ENCODE data around the gene AOAH. TPM values are rescaled to one million over a fixed set of nuclear protein-coding genes. Genes with fewer than 3 reads are reported as not detected.
A peak's percentile ranks its signal among the peaks of the same experiment; 100 is the strongest.
"Not testable (repeated sequence)": the region's sequence is repeated elsewhere in the genome, so short reads cannot be mapped to it uniquely, and the experiment has no call there.

Gene AOAH
- total and polyA plus RNA-seq, 8 donors = 1.6 to 35.8 (median 4.3) TPM; not detected in 1

- no peaks in the 10 kb centered on the region for H3K9me3 ChIP-seq
- TF ChIP-seq CTCF (IDR thresholded peaks at IDR 0.05) = no peak
- TF ChIP-seq POLR2AphosphoS5 (IDR thresholded peaks at IDR 0.05) = no peak
- TF ChIP-seq EP300 (IDR thresholded peaks at IDR 0.05) = no peak
- TF ChIP-seq POLR2A (IDR thresholded peaks at IDR 0.05) = no peak
- H3K27ac ChIP-seq = no peak overlapping the region
- H3K36me3 ChIP-seq = no peaks in the 10 kb centered on the region
- 86 to 94% (median 90%) methylated on average over 6 of the region's 6 CpGs for whole genome bisulfite sequencing, 5 donors
- no peaks in the 10 kb centered on the region for H3K27me3 ChIP-seq
- no peaks in the 10 kb centered on the region for H3K4me1 ChIP-seq
- no peak overlapping the region for H3K4me3 ChIP-seq
- no peak for DNase-seq
- intact Hi-C loops (cut with DNase I; ENCODE audit: low total_unique reads) = loop anchor here (10.0 kb wide), 1 partner anchor 178 kb away; no protein-coding TSS in a partner anchor
Observed at GRCh38 chr7:36496576-36496975, 227.7 kb downstream of the AOAH start.

- no peak for DNase-seq
- TF ChIP-seq POLR2AphosphoS5 (IDR thresholded peaks at IDR 0.05) (no peak), CTCF (IDR thresholded peaks at IDR 0.05) (no peak), EP300 (IDR thresholded peaks at IDR 0.05) (no peak), POLR2A (IDR thresholded peaks at IDR 0.05) (no peak)
- no peaks in the 10 kb centered on the region for H3K4me1 ChIP-seq
- no peak overlapping the region for H3K27ac ChIP-seq
- intact Hi-C loops (cut with DNase I; ENCODE audit: low total_unique reads) = loop anchor here (10.0 kb wide), 1 partner anchor 183 kb away; no protein-coding TSS in a partner anchor
- no peaks in the 10 kb centered on the region for H3K9me3 ChIP-seq
- H3K4me3 ChIP-seq = no peak overlapping the region
- H3K27me3 ChIP-seq = no peaks in the 10 kb centered on the region
- WGBS, 5 donors = 88 to 91% (median 89%) methylated on average over 3 of the region's 3 CpGs
- H3K36me3 ChIP-seq = no peaks in the 10 kb centered on the region
Observed at GRCh38 chr7:36491317-36491716, 233.0 kb downstream of the AOAH start.

- no peak for DNase-seq
- no peaks in the 10 kb centered on the region for H3K4me1 ChIP-seq
- no peak overlapping the region for H3K27ac ChIP-seq
- no peak overlapping the region for H3K4me3 ChIP-seq
- 54 to 62% (median 59%) methylated on average over 3 of the region's 3 CpGs for WGBS, 5 donors
- H3K27me3 ChIP-seq = no peaks in the 10 kb centered on the region
- intact Hi-C loops (cut with DNase I; ENCODE audit: low total_unique reads) = loop anchor here (10.0 kb wide), 1 partner anchor 184 kb away; no protein-coding TSS in a partner anchor
- TF ChIP-seq POLR2AphosphoS5 (IDR thresholded peaks at IDR 0.05) = no peak
- no peak for TF ChIP-seq CTCF (IDR thresholded peaks at IDR 0.05)
- TF ChIP-seq POLR2A (IDR thresholded peaks at IDR 0.05) = no peak
- no peaks in the 10 kb centered on the region for H3K36me3 ChIP-seq
- no peaks in the 10 kb centered on the region for H3K9me3 ChIP-seq
Observed at GRCh38 chr7:36490419-36490830, 233.9 kb downstream of the AOAH start.

GRCh38 chr7:36488672-36489071, 235.6 kb downstream of the AOAH start:
- DNase-seq, H3K4me1 ChIP-seq, H3K27me3 ChIP-seq, H3K9me3 ChIP-seq, H3K36me3 ChIP-seq, H3K27ac ChIP-seq, H3K4me3 ChIP-seq: not testable (repeated sequence)
- intact Hi-C loops (cut with DNase I; ENCODE audit: low total_unique reads) = loop anchor here (10.0 kb wide), 1 partner anchor 706 kb away; no protein-coding TSS in a partner anchor
- 92 to 95% (median 94%) methylated on average over 5 of the region's 5 CpGs for WGBS, 5 donors

- no peaks in the 10 kb centered on the region for H3K27me3 ChIP-seq
- intact Hi-C loops (cut with DNase I; ENCODE audit: low total_unique reads) = loop anchor here (10.0 kb wide), 1 partner anchor 707 kb away; no protein-coding TSS in a partner anchor
- no peaks in the 10 kb centered on the region for H3K4me1 ChIP-seq
- TF ChIP-seq CTCF (IDR thresholded peaks at IDR 0.05) (peak in 5 of 7 experiments; percentile 50 to 81 (median 55)), EP300 (IDR thresholded peaks at IDR 0.05) (no peak), POLR2A (IDR thresholded peaks at IDR 0.05) (no peak), POLR2AphosphoS5 (IDR thresholded peaks at IDR 0.05) (no peak)
- H3K27ac ChIP-seq = no peak overlapping the region
- no peak overlapping the region for H3K4me3 ChIP-seq
- peak in 1 of 2 donors; percentile 84 for DNase-seq
- 27 to 33% (median 29%) methylated on average over 4 of the region's 4 CpGs for WGBS, 5 donors
- H3K9me3 ChIP-seq = no peaks in the 10 kb centered on the region
- no peaks in the 10 kb centered on the region for H3K36me3 ChIP-seq
Observed at GRCh38 chr7:36487756-36488336, 236.4 kb downstream of the AOAH start.
